ENCODE data around the gene SEC31A.
"Not testable (repeated sequence)": the region's sequence is repeated elsewhere in the genome, so short reads cannot be mapped to it uniquely, and the experiment has no call there.

SEC31A gene

DNA sequence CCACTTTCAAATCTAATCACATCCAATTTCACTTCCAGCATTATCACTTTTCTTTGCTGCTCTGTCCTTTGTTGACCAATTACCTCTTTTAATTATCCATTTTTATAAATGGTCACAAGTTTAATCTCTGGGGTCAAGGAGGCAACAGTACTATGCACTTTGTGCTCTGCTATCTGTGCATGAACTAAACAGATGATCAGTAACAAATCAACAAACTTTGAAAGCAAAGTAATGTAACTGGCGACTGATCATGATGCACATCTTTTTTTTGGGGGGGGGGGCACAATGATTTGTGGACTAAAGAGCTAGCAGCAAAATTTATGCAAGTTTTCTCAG is 1.5 kb upstream of the SEC31A start:
- Histone ChIP-seq H3K27me3 (ENCODE audit: insufficient read depth, low read length) (no peaks in the 10 kb centered on the region), H3K4me1 (ENCODE audit: control insufficient read depth, insufficient read depth, low read length, unreplicated experiment) (peaks cover 42% of the 10 kb centered on the region), H3K36me3 (ENCODE audit: insufficient read depth, low read length) (peaks cover 42% of the 10 kb centered on the region), H2AFZ (ENCODE audit: low read length, unreplicated experiment) (no peak overlapping the region), H3K79me2 (ENCODE audit: control insufficient read depth, insufficient read depth, low read length, unreplicated experiment) (peaks cover 77% of the 10 kb centered on the region), H3K4me3 (ENCODE audit: low read depth, low read length) (peak overlapping the region; percentile 99; the same call in 1 of the 2 replicates), H3K27ac (ENCODE audit: low read depth, low read length) (peak overlapping the region; percentile 97)

- peak overlapping the region; percentile 3 for H2AFZ ChIP-seq (ENCODE audit: low read length, unreplicated experiment)
- peaks cover 42% of the 10 kb centered on the region for H3K4me1 ChIP-seq (ENCODE audit: control insufficient read depth, insufficient read depth, low read length, unreplicated experiment)
- H3K36me3 ChIP-seq (ENCODE audit: insufficient read depth, low read length): peaks cover 38% of the 10 kb centered on the region
- no peaks in the 10 kb centered on the region for H3K27me3 ChIP-seq (ENCODE audit: insufficient read depth, low read length)
- peak overlapping the region; percentile 99 for H3K4me3 ChIP-seq (ENCODE audit: low read depth, low read length)
- H3K27ac ChIP-seq (ENCODE audit: low read depth, low read length): peak overlapping the region; percentile 97
- H3K79me2 ChIP-seq (ENCODE audit: control insufficient read depth, insufficient read depth, low read length, unreplicated experiment): peaks cover 77% of the 10 kb centered on the region
These were observed 934 bp upstream of the SEC31A start for GRCh38 chr4:82891707-82892466.

GRCh38 chr4:82890528-82890900 is 439 bp downstream of the SEC31A start:
- H3K27ac ChIP-seq (ENCODE audit: low read depth, low read length): peak overlapping the region; percentile 97
- H2AFZ ChIP-seq (ENCODE audit: low read length, unreplicated experiment): peak overlapping the region; percentile 64
- H3K36me3 ChIP-seq (ENCODE audit: insufficient read depth, low read length): peaks cover 28% of the 10 kb centered on the region

DNA sequence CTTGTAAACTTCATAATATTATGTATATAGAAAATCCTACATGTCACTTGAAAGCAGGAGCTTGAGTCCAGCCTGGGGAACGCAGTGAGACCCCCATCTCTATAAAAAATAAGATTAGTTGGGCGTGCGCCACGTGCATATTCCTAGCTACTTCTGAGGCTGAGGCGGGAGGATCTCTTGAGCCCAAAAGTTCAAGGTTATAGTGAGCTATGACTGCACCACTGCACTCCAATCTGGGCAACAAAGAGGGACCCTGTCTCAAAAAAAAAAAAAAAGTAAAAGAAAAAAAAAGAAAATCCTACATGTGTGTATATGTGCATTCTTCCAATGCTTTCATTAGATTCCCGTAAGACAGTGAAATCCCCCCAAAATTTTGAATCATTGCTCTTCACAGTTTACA is 1.7 kb downstream of the SEC31A start:
- peaks cover 78% of the 10 kb centered on the region for H3K79me2 ChIP-seq (ENCODE audit: control insufficient read depth, insufficient read depth, low read length, unreplicated experiment)
- H3K36me3 ChIP-seq (ENCODE audit: insufficient read depth, low read length): peaks cover 18% of the 10 kb centered on the region
- peaks cover 59% of the 10 kb centered on the region for H3K4me1 ChIP-seq (ENCODE audit: control insufficient read depth, insufficient read depth, low read length, unreplicated experiment)
- H2AFZ ChIP-seq (ENCODE audit: low read length, unreplicated experiment): no peak overlapping the region
- H3K27me3 ChIP-seq (ENCODE audit: insufficient read depth, low read length): no peaks in the 10 kb centered on the region
- peak overlapping the region; percentile 99 for H3K4me3 ChIP-seq (ENCODE audit: low read depth, low read length)
- 0 out of 2 replicates have a peak overlapping the region, but pooled peaks have one; percentile 97 for H3K27ac ChIP-seq (ENCODE audit: low read depth, low read length)

More at GRCh38 chr4:82890528-82890900, 439 bp downstream of the SEC31A start:
- Histone ChIP-seq H3K4me3 (ENCODE audit: low read depth, low read length) (peak overlapping the region; percentile 99), H3K27me3 (ENCODE audit: insufficient read depth, low read length) (no peaks in the 10 kb centered on the region), H3K4me1 (ENCODE audit: control insufficient read depth, insufficient read depth, low read length, unreplicated experiment) (peaks cover 51% of the 10 kb centered on the region), H3K79me2 (ENCODE audit: control insufficient read depth, insufficient read depth, low read length, unreplicated experiment) (peaks cover 78% of the 10 kb centered on the region)

DNA sequence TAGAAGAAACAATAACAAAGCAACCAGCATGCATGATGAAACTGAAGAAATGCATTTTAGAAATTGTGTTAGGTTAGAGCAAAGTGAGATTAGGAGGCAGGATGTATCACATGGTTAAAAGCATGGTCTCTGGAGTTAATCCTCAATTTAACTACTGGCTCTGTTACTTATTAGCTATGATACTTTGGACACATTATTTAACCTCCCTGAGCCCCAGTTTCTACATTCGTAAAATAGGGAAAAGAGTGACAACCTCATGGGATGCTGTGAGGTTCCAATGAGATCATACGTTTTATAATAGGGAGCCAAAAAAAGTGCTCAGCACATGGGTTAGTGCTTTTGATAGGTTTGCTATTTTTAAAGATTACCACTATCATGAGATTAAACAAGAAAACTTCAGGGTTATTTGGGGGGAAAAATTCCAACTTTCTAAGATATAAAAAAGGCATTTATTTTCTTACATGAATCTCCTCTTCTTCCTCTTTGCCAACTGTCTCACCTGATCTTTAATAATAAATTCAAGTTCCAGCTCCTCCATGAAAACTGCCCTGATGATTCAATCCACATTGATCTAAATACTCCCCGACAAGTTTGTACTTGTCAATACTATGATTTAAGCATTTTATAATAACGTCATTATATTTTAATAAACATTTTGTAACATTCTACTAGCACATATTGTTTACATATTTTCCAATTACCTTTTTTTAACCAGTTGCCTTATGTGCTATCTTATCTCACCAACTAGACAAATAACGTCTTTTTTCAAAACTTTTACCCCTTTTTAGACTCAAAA is 4.6 kb downstream of the SEC31A start:
- Histone ChIP-seq H2AFZ (ENCODE audit: low read length, unreplicated experiment) (no peak overlapping the region), H3K4me3 (ENCODE audit: low read depth, low read length) (peak overlapping the region; percentile 41), H3K4me1 (ENCODE audit: control insufficient read depth, insufficient read depth, low read length, unreplicated experiment) (peaks cover 32% of the 10 kb centered on the region), H3K27me3 (ENCODE audit: insufficient read depth, low read length) (no peaks in the 10 kb centered on the region), H3K27ac (ENCODE audit: low read depth, low read length) (peak overlapping the region; percentile 1), H3K79me2 (ENCODE audit: control insufficient read depth, insufficient read depth, low read length, unreplicated experiment) (peaks cover 95% of the 10 kb centered on the region), H3K36me3 (ENCODE audit: insufficient read depth, low read length) (peaks cover 11% of the 10 kb centered on the region)

- Histone ChIP-seq H2AFZ (ENCODE audit: low read length, unreplicated experiment) (no peak overlapping the region), H3K36me3 (ENCODE audit: insufficient read depth, low read length) (peaks cover 17% of the 10 kb centered on the region), H3K79me2 (ENCODE audit: control insufficient read depth, insufficient read depth, low read length, unreplicated experiment) (peaks cover 98% of the 10 kb centered on the region), H3K27me3 (ENCODE audit: insufficient read depth, low read length) (no peaks in the 10 kb centered on the region), H3K4me1 (ENCODE audit: control insufficient read depth, insufficient read depth, low read length, unreplicated experiment) (peaks cover 32% of the 10 kb centered on the region), H3K4me3 (ENCODE audit: low read depth, low read length) (peak overlapping the region; percentile 41), H3K27ac (ENCODE audit: low read depth, low read length) (no peak overlapping the region)
These were observed 5.5 kb downstream of the SEC31A start for GRCh38 chr4:82885410-82885809.

DNA sequence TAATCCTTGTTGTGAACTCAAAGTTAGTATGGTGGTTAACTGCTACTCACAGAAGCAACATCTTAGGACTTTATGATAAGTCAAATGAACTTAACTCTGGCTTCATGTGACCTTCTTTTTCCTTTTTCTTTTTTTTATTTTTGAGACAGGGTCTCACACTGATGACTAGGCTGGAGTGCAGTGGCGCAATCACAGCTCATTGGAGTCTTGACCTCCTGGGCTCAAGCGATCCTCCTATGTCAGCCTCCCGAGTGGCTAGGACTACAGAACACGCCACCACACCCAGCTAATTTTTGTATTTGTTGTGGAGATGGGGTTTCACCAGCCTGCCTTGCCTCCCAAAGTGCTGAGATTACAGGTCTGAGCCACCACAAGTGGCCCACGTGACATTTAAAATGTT is 22.4 kb downstream of the SEC31A start:
- Histone ChIP-seq H3K4me3 (ENCODE audit: low read depth, low read length) (no peak overlapping the region), H3K4me1 (ENCODE audit: control insufficient read depth, insufficient read depth, low read length, unreplicated experiment) (peaks cover 24% of the 10 kb centered on the region), H3K27ac (ENCODE audit: low read depth, low read length) (no peak overlapping the region), H2AFZ (ENCODE audit: low read length, unreplicated experiment) (no peak overlapping the region), H3K79me2 (ENCODE audit: control insufficient read depth, insufficient read depth, low read length, unreplicated experiment) (peaks cover 21% of the 10 kb centered on the region), H3K36me3 (ENCODE audit: insufficient read depth, low read length) (peaks cover 53% of the 10 kb centered on the region), H3K27me3 (ENCODE audit: insufficient read depth, low read length) (no peaks in the 10 kb centered on the region)

DNA sequence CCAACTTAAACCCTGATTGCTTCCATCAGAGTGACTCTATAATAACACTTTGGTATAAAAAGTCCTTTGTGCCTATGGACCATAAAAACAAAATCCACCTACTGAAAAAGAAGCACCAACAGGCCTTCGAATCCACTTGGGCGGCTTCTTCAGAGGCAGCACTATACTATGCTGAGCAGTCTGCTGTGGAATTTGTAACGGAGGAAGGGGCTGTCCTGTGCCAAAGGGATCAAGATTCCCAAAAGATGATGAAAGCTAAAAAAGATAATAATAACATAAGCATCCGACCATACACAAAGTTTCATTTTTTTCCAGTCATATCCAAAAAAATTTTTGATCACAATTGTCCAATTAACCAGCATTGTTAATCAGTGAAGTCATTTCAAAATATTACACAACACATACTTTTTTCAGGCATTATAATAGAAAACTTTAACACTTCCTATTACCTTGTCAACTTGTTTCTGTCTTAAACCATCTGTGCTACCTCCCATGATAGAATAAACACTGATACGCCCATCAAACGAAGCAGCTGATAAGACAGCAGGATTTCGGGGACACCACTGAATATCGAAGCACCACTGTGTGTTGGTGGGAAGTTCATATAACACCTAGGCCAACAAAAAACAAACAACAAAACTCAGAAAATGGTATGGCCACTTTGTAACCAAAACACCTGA is 24.1 kb downstream of the SEC31A start:
- Histone ChIP-seq H3K36me3 (ENCODE audit: insufficient read depth, low read length) (peaks cover 57% of the 10 kb centered on the region), H3K4me3 (ENCODE audit: low read depth, low read length) (no peak overlapping the region), H3K4me1 (ENCODE audit: control insufficient read depth, insufficient read depth, low read length, unreplicated experiment) (peaks cover 24% of the 10 kb centered on the region), H3K27me3 (ENCODE audit: insufficient read depth, low read length) (no peaks in the 10 kb centered on the region), H3K27ac (ENCODE audit: low read depth, low read length) (peak overlapping the region; percentile 97), H2AFZ (ENCODE audit: low read length, unreplicated experiment) (no peak overlapping the region), H3K79me2 (ENCODE audit: control insufficient read depth, insufficient read depth, low read length, unreplicated experiment) (peaks cover 32% of the 10 kb centered on the region)

- not testable (repeated sequence) for H3K27me3 ChIP-seq (ENCODE audit: insufficient read depth, low read length); H2AFZ ChIP-seq (ENCODE audit: low read length, unreplicated experiment); H3K4me3 ChIP-seq (ENCODE audit: low read depth, low read length)
- Histone ChIP-seq H3K79me2 (ENCODE audit: control insufficient read depth, insufficient read depth, low read length, unreplicated experiment) (peaks cover 37% of the 10 kb centered on the region), H3K36me3 (ENCODE audit: insufficient read depth, low read length) (peaks cover 58% of the 10 kb centered on the region), H3K27ac (ENCODE audit: low read depth, low read length) (peak overlapping the region; percentile 97), H3K4me1 (ENCODE audit: control insufficient read depth, insufficient read depth, low read length, unreplicated experiment) (peaks cover 24% of the 10 kb centered on the region)
These were observed 24.9 kb downstream of the SEC31A start for GRCh38 chr4:82866033-82866432.

- Histone ChIP-seq H2AFZ (ENCODE audit: low read length, unreplicated experiment) (no peak overlapping the region), H3K4me3 (ENCODE audit: low read depth, low read length) (no peak overlapping the region), H3K4me1 (ENCODE audit: control insufficient read depth, insufficient read depth, low read length, unreplicated experiment) (peaks cover 24% of the 10 kb centered on the region), H3K27ac (ENCODE audit: low read depth, low read length) (peak overlapping the region; percentile 97), H3K36me3 (ENCODE audit: insufficient read depth, low read length) (peaks cover 55% of the 10 kb centered on the region), H3K27me3 (ENCODE audit: insufficient read depth, low read length) (no peaks in the 10 kb centered on the region), H3K79me2 (ENCODE audit: control insufficient read depth, insufficient read depth, low read length, unreplicated experiment) (peaks cover 39% of the 10 kb centered on the region)
These were observed 25.4 kb downstream of the SEC31A start for GRCh38 chr4:82865592-82865991.
